Measurements from ENCODE around the gene KRTAP4-12.
A peak's percentile ranks its signal among the peaks of the same experiment; 100 is the strongest.
"Not testable (repeated sequence)": the region's sequence is repeated elsewhere in the genome, so short reads cannot be mapped to it uniquely, and the experiment has no call there.

Gene KRTAP4-12

DNA sequence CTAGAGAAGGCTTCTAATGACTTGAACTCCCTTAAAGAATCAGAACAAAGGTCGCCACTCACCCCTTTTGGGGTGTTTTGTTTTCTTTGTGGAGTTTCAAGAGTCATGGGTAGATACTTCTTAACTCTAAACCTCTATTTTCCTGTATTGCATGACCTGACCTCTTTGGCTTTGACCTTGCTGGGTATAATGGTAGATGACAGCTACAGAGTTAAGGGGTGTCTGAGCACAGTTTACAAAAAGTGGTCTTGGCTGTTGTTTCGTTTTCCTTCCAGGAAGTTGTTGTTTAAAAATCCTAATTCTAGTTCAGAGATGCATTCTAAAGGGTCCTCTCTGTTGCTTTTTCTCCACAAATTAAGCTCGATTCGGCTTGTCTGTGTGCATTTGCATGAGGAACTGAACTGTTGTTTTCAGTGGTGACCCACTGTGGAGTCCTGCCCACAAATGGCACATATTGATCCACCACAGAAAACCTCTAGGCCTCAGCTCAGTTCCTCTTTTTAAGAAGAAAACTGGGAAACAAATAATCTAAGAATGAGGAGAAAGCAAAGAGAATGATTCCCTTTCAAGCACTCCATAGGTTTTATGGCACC is 35.1 kb downstream of the KRTAP4-12 start:
- DNase-seq (ENCODE audit: low spot score), result not testable (repeated sequence)

DNA sequence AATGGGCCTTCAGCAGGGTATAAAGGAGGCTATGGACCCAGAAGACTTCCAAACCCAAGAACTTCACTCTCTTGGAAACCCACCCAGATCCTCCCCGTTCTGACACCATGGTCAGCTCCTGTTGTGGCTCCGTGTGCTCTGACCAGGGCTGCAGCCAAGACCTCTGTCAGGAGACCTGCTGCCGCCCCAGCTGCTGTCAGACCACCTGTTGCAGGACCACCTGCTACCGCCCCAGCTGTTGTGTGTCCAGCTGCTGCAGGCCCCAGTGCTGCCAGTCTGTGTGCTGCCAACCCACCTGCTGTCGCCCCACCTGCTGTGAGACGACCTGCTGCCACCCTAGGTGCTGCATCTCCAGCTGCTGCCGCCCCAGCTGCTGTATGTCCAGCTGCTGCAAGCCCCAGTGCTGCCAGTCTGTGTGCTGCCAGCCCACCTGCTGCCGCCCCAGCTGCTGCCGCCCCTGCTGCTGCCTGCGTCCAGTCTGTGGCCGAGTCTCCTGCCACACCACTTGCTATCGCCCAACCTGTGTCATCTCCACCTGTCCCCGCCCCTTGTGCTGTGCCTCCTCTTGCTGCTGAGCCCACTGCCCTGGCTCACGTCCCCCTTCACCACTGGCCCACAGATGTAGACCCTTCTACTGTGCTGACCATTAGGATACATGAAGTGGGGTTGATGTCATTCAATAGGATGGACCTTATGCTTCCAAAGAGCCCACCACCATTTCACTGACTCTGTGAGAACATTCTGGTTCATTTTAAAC is 39.7 kb downstream of the KRTAP4-12 start, which contains the start of gene KRTAP4-7:
Gene KRTAP4-7 (plus strand): TSS at position 51 of the 757 bp plus-strand sequence. CDS start 57 bp downstream, at position 108.
- not testable (repeated sequence) for DNase-seq (ENCODE audit: low spot score)

DNA sequence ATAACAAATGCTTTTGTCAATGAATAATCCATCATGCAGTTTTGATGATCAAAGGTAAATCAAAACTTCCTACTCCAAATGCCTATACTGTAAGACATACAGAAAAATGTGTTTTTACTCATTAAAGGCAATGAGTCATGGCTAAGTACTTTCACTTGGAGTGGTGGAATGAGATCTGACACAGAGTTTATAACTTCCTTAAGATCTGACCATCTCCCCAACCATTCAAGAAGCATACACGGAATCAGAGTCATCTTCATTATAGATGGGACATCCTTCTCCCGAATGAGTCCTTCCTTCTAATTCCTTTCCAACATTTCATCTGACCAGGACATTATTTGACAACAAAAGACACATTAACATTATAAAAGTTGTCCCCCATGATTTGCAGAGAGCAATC is 40.6 kb downstream of the KRTAP4-12 start:
- DNase-seq (ENCODE audit: low spot score), result peak; percentile 81

DNA sequence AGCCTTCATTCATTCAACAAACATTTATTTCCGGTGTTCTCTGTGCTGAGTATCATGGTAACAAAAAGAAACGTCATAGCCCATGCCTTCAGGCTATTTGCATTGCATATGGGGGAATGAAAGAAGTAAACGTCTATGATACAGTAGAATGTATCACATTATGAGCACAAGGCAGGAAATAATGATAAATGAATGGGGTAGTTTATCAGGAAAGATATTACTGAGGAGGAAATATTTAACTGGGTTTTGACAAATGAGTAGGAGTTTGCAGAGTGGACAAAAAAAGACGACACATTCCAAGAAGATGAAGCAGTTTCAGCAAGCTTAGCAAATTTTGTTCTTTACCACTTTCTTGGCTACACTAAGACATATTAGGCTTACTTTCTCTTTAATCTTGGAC is 41.4 kb downstream of the KRTAP4-12 start:
- DNase-seq (ENCODE audit: low spot score), result peak; percentile 47

DNA sequence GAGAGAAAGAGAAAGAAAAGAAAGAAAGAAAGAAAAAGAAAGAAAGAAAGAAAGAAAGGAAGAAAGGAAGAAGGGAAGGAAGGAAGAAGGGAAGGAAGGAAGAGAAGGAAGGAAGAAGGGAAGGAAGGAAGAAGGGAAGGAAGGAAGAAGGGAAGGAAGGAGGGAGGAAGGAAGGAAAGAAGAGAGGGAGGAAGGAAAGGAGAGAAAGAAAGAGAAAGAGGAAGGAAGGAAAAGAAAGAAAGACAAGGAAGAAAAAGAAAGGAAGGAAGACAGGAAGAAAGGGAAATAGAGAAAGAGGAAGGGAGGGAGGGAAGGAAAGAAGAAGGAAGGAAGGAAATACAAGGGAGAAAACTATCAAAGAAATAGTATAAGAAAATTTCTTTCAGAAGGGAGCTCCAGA is 47.2 kb downstream of the KRTAP4-12 start:
- DNase-seq (ENCODE audit: low spot score), result no peak

DNA sequence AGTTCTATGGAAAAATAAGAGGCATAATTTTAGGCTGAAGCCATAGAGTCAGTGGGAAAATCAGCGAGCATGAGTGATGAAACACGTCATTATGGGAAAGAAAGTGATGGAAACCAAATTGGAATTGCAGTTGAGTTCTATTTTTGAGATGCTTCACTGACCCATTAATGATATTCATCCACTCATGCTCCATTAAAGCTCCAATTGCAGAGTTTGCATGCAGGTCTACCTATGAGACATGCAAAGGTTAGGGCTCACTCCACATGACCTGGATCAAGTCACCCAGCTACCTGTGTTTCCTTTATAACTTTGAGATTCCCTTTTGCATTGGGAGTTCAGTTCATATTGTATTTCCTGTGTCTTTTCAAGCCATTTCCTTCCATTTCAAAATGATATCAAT is 50.3 kb downstream of the KRTAP4-12 start:
- peak; percentile 51 for DNase-seq (ENCODE audit: low spot score)

All from kidney tubule cell (primary cell).